NCI-H2171 treated with DMSO at 0.1 percent for 48 hours (cell line): ENCODE data around the gene ING2.

Experiments used
- DNase-seq: peaks from one replicate; lab custom pipeline; 2025; lab: John Stamatoyannopoulos, UW

The ING2 gene

GRCh38 chr4:183499389-183499788 is 5.5 kb upstream of the ING2 start:
- DNase-seq: no peak

- no peak for DNase-seq
These were observed 5.1 kb upstream of the ING2 start for GRCh38 chr4:183499801-183500200.

GRCh38 chr4:183503497-183504063 is 1.3 kb upstream of the ING2 start:
- peak; percentile 22 for DNase-seq

- DNase-seq: peak; percentile 84
These were observed 561 bp upstream of the ING2 start for GRCh38 chr4:183504064-183504929.

- peak; percentile 58 for DNase-seq
These were observed 942 bp downstream of the ING2 start for GRCh38 chr4:183505611-183506388.

DNA sequence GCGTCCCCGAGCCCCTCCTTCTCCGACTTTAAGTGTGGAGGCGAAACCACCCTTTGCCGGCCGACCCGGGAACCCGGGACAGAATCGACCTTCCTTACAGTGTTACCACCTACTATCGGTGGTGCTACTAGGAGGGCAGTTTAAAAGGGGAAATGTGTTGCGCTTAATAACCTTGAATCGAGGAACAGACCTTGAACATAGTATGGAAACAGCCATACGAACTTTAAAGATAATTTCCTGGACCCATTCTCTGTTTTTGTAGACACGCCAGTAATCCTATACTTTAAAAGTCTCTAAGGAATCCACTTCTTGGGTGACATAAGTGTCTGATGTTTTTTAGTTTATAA is 1.5 kb downstream of the ING2 start:
- no peak for DNase-seq

DNA sequence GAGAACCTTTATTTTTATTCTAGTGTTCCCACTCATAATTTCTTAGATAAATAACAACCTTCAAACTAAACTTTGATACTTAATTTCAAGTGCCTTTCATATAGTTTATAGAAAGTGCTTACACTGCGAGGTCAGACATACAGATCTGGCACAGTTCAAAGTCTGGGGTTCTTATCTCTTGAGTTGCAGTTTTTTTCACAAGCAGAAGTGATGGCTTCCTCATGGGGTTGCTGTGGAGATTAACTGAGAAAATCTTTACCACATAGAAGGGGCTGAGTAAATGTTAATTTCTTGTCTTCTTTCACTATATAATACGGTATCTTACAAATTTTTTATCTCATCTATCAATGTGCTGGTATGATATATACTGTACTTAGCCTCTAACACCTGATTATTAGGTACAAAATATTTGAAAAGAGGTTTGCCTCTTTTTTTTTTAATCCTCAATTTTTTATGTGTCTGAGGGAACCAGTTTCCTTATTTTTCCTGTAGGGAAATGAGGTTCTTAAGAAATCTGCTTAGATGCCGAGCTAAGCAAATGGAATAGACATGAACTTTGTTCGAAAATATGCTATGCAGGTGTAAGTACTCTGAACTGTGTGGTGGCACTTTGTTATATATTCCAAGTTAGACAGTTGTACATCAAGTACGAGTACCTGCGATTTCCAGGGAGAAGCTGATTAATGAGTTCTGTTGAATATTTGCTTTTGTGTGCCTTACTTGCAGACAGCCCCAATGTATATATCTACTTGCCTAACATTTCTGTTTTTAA is 3.3 kb downstream of the ING2 start:
- DNase-seq: no peak

GRCh38 chr4:183508697-183509335 is 4.0 kb downstream of the ING2 start:
- no peak for DNase-seq

GRCh38 chr4:183515411-183515810 is 10.6 kb downstream of the ING2 start:
- DNase-seq: no peak

DNA sequence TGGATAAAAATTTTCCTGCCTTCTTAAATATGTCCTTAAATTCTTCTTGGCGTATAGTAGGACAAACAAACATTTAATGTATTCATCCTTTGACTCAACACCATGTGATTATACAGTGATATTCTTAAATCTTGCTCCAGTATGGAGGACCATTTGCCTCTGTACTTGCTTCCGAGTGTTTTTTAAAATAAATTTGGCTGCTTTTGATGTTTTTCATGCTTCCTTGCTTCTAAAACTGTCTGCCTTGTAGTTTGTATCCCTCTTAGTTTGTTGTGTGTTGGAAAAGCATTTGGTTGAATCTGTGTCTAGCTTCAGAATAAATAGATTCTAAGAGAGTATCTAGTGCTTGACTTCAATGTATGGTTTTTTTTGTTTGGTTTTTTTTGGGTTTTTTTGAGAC is 12.3 kb downstream of the ING2 start:
- DNase-seq: no peak

GRCh38 chr4:183517781-183518180 is 12.9 kb downstream of the ING2 start:
- DNase-seq: peak; percentile 17

- peak; percentile 53 for DNase-seq
These were observed 18.0 kb downstream of the ING2 start for GRCh38 chr4:183522821-183523220.

GRCh38 chr4:183527326-183527725 is 22.5 kb downstream of the ING2 start:
- DNase-seq: no peak

DNA sequence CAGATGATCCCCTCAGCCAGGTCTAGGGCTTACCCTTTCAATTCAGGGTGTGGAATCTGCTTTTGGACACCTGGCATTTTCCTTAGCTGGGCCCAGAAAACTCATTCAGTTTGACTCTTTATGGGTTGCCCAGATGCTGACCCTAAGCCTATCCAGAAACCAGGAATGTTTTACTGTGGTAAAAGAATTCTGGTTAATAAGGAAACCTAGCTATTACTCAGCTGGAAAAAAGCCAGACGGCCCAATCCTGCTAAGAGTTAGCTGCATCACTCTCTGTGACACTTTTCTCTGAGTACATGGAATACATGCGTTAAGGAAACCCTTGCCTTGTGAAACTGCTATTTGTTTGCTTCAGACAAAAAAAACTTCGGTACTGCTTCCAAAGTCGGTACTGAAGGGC is 28.0 kb downstream of the ING2 start:
- no peak for DNase-seq

DNA sequence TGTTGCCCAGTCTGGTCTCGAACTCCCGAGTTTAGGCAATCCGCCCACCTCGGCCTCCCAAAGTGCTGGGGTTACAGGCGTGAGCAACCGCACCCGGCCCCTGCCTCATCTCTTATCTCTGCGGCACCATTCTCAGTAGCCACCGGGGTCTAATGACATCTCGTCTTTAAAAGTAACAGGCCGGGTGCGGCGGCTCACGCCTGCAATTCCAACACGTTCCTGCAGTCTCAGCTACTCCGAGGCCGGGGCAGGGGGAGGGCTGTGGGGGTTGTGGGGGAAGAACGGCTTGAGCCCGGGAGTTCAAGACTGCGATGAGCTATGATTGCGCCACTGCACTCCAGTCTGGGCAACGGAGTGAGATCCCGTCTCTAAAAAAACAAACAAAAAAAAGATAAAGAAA is 28.8 kb downstream of the ING2 start:
- no peak for DNase-seq

- no peak for DNase-seq
These were observed 35.7 kb downstream of the ING2 start for GRCh38 chr4:183540410-183541009.

DNA sequence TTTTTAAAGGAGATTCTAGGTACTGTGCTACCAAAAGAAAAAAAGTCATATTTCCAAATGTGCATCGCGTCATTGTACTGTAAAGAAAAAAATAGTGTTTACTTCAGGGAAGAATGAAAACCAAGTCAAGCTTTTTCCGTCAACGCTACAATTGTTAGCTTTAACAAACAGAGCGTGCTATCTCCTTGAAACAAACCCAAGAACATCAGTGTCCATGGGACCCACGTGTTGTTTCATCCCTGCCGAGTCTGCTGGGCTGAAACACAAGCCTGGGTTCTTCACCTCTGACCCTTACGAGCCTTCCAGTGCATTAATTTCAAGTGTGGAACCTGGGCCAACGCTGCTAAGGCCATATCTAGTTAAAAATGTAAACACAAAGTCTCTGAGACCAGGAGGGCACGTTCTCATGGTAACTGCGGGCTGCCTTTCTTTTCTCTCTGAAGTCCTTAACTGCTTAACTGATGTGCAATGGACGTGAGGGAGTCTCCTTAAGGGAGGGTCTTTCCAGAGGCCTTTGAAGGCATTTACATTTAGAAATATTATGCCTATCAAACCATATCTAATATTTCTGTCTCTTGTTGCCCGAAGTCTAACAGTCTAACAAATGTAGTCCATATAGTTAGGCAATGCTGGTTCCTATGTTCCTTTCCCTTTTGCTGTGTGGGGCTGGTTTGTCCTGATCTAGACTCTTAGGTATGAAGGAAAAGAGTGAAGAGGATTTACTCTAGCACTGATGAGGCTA is 36.3 kb downstream of the ING2 start:
- DNase-seq: no peak

- DNase-seq: no peak
These were observed 36.8 kb downstream of the ING2 start for GRCh38 chr4:183541752-183542040.

- no peak for DNase-seq
These were observed 38.6 kb downstream of the ING2 start for GRCh38 chr4:183543435-183543834.

- no peak for DNase-seq
These were observed 39.3 kb downstream of the ING2 start for GRCh38 chr4:183544109-183544508.

DNA sequence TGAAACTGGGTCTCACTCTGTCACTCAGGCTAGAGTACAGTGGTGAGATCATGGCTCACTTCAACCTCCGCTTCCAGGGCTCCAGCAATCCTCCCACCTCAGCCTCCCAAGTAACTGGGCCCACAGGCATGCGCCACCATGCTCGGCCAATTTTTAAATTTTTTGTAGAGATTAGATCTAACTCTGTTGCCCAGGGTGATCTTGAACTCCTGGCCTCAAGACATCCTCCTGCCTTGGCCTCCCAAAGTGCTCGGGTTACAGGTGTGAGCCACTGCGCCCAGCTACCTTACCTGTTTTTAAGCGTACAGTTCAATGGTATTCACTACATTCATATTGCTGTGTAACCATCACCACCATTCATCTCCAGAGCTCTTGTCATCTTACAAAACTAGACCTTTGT is 41.5 kb downstream of the ING2 start:
- no peak for DNase-seq
